GM21529 (cell line): Measurements from ENCODE around the gene CEBPZOS.
"Not testable (repeated sequence)": the region's sequence is repeated elsewhere in the genome, so short reads cannot be mapped to it uniquely, and the experiment has no call there.

ENCODE experiments used
- ATAC-seq: cut with Tn5 transposase; IDR thresholded peaks from one replicate; pipeline ENCODE4 v1.9.1; 2021; ENCODE audit not compliant: unreplicated experiment

CEBPZOS gene

DNA sequence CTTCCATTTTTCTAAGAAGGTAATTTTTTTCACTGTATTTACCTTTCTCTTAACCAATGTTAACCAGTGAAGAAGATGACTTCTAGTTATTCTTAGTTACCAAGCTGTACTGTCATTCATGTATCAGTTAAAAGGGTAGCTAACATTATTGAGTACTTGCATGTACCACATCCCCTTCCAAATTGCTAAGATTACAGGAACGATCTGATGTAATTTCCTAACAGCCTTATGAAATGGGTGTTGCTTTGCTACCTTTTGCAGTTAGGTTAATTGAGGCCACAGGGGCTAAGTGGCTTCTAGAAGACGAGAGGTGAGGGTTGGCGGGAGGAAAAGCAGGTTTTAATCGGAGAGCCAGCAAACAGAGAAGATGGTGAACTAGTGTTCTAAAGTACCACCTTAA is 6.0 kb upstream of the CEBPZOS start:
- ATAC-seq = no peak

- no peak for ATAC-seq
These were observed 5.0 kb upstream of the CEBPZOS start for GRCh38 chr2:37191253-37191652.

GRCh38 chr2:37191747-37192146 is 4.5 kb upstream of the CEBPZOS start:
- ATAC-seq = no peak

- no peak for ATAC-seq
These were observed 3.7 kb upstream of the CEBPZOS start for GRCh38 chr2:37192551-37192950.

DNA sequence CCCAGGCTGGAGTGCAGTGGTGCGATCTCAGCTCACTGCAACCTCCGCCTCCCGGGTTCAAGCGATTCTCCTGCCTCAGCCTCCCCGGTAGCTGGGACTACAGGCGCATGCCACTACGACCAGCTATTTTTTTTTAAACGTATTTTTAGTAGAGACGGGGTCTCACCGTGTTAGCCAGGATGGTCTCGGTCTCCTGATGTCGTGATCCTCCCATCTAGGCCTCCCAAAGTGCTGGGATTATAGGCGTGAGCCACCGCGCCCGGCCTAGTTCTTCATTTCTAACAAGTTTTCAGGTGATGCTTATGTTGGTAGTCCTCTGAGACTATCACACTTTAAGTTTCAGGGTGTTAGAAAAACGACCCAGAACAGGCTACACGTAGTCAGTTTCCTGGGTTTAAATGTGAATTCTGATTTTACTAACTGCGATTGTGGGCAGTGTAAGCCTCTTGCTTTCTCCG is 405 bp upstream of the CEBPZOS start:
- ATAC-seq = peak; percentile 1

DNA sequence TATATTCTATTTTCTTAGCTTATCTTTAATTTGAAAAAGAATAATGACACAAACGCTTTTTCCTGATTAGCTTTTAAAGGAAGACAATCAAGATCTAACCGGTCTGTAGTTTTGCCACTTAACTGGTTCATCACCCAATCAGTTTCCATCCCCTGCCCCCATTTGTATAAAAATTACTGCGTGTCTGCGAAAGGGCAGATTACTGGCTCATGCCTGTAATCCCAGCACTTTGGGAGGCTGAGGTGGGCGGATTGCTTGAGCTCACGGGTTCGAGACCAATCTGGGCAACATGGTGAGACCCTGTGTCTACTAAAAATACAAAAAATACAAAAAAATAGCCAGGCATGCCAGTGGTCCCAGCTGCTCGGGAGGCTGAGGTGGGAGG is 2.4 kb downstream of the CEBPZOS start:
- no peak for ATAC-seq

GRCh38 chr2:37201208-37201607 is 4.9 kb downstream of the CEBPZOS start:
- no peak for ATAC-seq

DNA sequence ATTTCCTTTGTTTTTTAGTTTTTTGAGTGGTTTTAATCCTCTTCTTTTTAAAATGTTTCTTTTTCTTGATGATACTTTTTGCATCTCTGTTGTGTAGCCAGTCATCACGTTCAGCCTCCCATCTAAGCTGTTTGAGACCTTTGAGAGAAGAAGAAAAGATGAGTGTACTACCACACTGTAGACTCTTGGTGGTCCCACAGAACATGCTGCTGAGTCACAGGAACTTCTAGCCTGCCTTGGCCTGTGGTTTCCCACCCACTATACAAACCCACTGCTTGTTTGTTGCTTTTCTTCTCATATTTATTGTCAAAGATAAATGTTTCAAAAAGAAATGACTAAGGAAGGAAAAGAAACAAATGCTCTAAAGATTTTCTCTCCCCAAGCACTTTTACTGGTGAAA is 5.5 kb downstream of the CEBPZOS start:
- ATAC-seq = no peak

GRCh38 chr2:37203708-37204107 is 7.4 kb downstream of the CEBPZOS start:
- no peak for ATAC-seq

GRCh38 chr2:37205071-37205661 is 8.9 kb downstream of the CEBPZOS start:
- not testable (repeated sequence) for ATAC-seq

GRCh38 chr2:37205689-37206341 is 9.5 kb downstream of the CEBPZOS start:
- ATAC-seq = no peak

- not testable (repeated sequence) for ATAC-seq
These were observed 10.5 kb downstream of the CEBPZOS start for GRCh38 chr2:37206760-37207159.

DNA sequence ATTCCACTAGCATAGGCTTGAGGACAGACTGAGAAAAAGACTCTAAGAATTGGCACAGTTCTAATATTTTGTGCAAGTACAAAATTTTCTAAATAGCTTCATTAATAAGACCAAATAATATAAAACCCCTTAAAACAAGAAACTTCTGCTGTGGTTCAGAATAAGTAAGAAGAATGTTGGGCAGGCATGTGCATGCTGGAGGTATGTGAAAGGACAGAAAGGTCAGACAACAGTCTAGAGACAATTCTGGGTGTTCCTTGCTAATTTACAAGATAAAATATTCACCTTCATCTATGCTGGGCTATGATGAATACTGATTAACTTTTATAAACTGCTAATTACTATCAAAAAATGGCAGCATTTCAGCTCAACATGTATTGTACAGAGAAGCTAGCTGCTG is 14.9 kb downstream of the CEBPZOS start:
- no peak for ATAC-seq

DNA sequence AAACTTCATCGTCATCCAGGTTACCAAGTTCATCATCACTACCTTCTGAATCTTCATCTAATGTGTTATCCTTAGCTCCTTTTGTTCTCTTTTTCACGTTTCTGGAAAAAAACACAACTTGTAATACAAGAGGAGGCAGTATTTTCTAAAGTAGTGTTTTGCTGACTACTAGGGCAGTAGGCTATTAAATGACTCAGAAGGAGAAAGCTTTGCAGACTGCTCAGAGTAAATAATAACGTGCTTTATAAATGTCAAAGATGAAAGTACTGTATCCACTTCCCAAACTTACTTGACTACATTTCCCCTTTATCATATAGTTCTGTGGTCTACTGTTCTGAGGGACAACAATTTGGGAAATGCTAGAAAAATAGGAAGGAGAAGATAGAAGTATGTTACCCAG is 15.6 kb downstream of the CEBPZOS start:
- no peak for ATAC-seq

DNA sequence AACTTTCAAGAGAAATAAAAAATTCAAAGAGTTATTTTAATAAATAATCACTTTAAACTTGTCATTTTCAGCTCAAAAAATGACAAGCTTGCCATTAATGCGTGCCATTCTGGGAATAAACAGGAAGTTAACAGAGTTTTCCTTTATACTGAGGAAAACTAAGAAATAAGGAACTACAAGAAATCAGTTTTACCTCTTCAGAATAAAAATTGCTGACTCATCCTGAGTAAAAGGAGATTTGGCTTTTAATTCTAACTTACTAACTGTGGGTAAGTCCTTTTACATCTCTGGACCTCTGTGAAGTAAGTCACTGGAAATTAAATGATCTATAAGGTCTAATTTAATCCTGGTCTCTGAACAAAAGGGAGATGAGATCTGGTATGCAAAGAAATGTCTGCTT is 19.0 kb downstream of the CEBPZOS start:
- ATAC-seq = no peak

GRCh38 chr2:37219046-37219445 is 22.8 kb downstream of the CEBPZOS start:
- ATAC-seq = no peak

GRCh38 chr2:37223131-37223530 is 26.8 kb downstream of the CEBPZOS start:
- ATAC-seq = no peak

DNA sequence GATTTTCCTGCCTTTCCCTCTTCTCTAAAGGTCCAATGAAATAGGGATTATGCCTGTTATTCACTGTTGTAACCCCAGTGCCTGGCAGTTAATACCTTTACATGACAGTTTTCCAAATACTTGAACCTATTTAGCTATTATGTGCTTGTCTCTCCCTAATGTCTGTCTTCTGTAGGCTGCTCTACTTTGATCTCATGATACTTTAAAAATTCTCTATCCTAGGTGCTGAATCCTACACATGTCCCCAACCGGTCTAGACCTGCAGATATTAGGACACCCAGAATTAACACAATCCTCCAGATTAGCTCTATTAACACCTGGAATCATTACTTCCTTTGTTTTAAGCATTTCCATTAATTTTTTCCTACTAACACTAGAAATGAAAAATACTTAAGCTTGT is 27.8 kb downstream of the CEBPZOS start:
- no peak for ATAC-seq

DNA sequence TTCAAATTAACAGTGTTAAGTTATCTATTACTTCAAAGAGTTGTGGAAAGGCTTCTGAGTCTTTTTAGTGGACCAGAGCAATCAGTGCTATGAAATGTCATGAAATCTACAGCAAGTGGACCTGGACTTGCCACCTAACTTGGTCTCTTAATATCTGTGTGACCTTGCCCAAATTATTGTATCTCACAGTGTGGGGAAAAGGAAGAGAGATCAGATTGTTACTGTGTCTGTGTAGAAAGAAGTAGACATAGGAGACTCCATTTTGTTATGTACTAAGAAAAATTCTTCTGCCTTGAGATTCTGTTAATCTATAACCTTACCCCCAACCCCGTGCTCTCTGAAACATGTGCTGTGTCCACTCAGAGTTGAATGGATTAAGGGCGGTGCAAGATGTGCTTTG is 28.8 kb downstream of the CEBPZOS start:
- ATAC-seq = not testable (repeated sequence)

- no peak for ATAC-seq
These were observed 30.6 kb downstream of the CEBPZOS start for GRCh38 chr2:37226863-37227262.

DNA sequence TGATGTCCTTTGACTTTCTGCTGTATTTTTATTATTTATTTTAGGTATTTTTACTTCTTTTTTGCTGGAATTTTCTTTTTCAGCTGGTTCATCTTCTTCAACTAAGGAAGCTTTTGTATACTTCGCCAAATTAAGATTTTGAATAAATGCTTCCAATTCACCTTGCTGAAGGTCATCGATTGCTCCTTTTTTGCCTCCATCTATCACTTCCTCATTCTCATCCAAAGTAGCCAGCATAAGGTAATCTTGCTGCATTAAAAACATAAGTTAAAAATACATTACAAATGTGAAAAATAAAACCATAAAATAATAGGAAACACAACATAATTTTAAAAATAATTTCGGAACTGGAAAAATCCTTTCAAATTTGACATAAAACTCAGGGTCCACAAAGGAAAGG is 32.5 kb downstream of the CEBPZOS start:
- no peak for ATAC-seq

DNA sequence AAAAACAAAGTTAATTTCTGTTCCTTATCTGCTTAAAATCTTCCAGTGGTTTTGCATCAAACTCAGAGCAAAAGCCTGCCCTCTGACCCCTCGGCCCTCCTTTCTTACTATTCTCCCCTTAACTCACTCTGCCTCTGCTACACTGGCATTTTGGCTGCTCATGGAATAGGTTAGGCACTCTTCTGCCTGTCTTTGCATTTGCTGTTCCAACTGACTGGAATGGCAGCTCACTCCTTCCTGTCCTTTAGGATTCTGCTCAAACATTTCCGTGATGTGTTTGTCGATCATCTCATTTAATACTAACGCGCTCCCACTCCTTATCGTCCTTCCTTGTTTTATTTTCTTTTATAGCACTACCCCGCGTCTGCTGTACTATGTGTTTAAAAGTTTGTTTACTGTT is 34.3 kb downstream of the CEBPZOS start:
- no peak for ATAC-seq
